HL-60 (cell line): Measurements from ENCODE around the gene AGBL3.

Experiments used
- DNase-seq, 2 experiments: peaks; one replicate each; pipeline ENCODE4 v3.0.0-alpha.2; 2010 to 2020; ENCODE audit warnings: low read depth in 1 of 2, low spot score in 1 of 2
- H3K27ac ChIP-seq: fragments of 250-450 bp; sonication (Bioruptor Pico); replicated peaks from 2 replicates; pipeline ENCODE4 v1.5.1; 2020; ENCODE audit warnings: mild to moderate bottlenecking, moderate library complexity
- H3K27me3 ChIP-seq: fragments of 250-450 bp; sonication (Bioruptor Pico); 2 replicates; pipeline ENCODE4 v1.5.1; 2021; ENCODE audit warnings: mild to moderate bottlenecking, moderate library complexity; ENCODE audit not compliant: insufficient read depth, poor library complexity, severe bottlenecking
- H3K4me3 ChIP-seq: replicated peaks from 2 replicates; pipeline ENCODE4 v1.5.1; 2011; ENCODE audit warnings: mild to moderate bottlenecking, control low read depth, low read length; ENCODE audit not compliant: insufficient read depth
- CTCF ChIP-seq: IDR thresholded peaks from one replicate; pipeline ENCODE4 v1.5.1; 2011; ENCODE audit warnings: low read length, control low read depth, inconsistent platforms; ENCODE audit not compliant: insufficient read depth
- GABPA ChIP-seq: IDR thresholded peaks from 2 replicates; pipeline ENCODE4 v1.6.1; 2012; ENCODE audit warnings: low read depth
- POLR2AphosphoS5 ChIP-seq: IDR thresholded peaks from 2 replicates; pipeline ENCODE4 v1.6.1; 2012; ENCODE audit warnings: low read depth
- REST ChIP-seq: IDR thresholded peaks from 2 replicates; pipeline ENCODE4 v1.6.1; 2012; ENCODE audit warnings: low read depth; ENCODE audit not compliant: insufficient replicate concordance
- SPI1 ChIP-seq: IDR thresholded peaks from 2 replicates; pipeline ENCODE4 v1.6.1; 2012; ENCODE audit warnings: low read depth, mild to moderate bottlenecking, borderline replicate concordance

Gene AGBL3

GRCh38 chr7:135156290-135156689 is 170.0 kb downstream of the AGBL3 start:
- no peak for DNase-seq
- no peak overlapping the region for H3K27ac ChIP-seq
- no peak for TF ChIP-seq REST
- no peak for TF ChIP-seq SPI1
- no peak for TF ChIP-seq GABPA
- TF ChIP-seq POLR2AphosphoS5 = no peak
- TF ChIP-seq CTCF = no peak
- H3K27me3 ChIP-seq = no peaks in the 10 kb centered on the region
- H3K4me3 ChIP-seq = no peak overlapping the region

GRCh38 chr7:135158141-135158655 is 171.9 kb downstream of the AGBL3 start:
- H3K27me3 ChIP-seq = no peaks in the 10 kb centered on the region
- DNase-seq = no peak
- TF ChIP-seq REST = no peak
- no peak for TF ChIP-seq CTCF
- no peak for TF ChIP-seq GABPA
- no peak for TF ChIP-seq POLR2AphosphoS5
- no peak for TF ChIP-seq SPI1
- no peak overlapping the region for H3K4me3 ChIP-seq
- H3K27ac ChIP-seq = no peak overlapping the region

- no peak for TF ChIP-seq REST
- no peak for TF ChIP-seq SPI1
- TF ChIP-seq CTCF = no peak
- TF ChIP-seq POLR2AphosphoS5 = no peak
- no peak for TF ChIP-seq GABPA
- no peak overlapping the region; the same call in 1 of the 2 replicates for H3K27ac ChIP-seq
- no peaks in the 10 kb centered on the region for H3K27me3 ChIP-seq
- no peak for DNase-seq
- no peak overlapping the region for H3K4me3 ChIP-seq
These were observed 172.6 kb downstream of the AGBL3 start for GRCh38 chr7:135158874-135159273.
